ENCODE data around the gene LRCH1.
A peak's percentile ranks its signal among the peaks of the same experiment; 100 is the strongest.

- TF ChIP-seq CTCF (IDR thresholded peaks at IDR 0.05) (peak in 5 of 6 experiments; percentile 58 to 83 (median 78)), POLR2A (IDR thresholded peaks at IDR 0.05) (no peak)
Observed at GRCh38 chr13:46721054-46721453, 168.1 kb downstream of the LRCH1 start.
